Measurements from ENCODE around the gene GUCY1A2. TPM values are rescaled to one million over a fixed set of nuclear protein-coding genes. Genes with fewer than 3 reads are reported as not detected.

GUCY1A2 gene
- total RNA-seq, 1 experiment from 2014 or later, result not detected

GRCh38 chr11:106834567-106834966 lies 183.7 kb downstream of the GUCY1A2 start:
- CTCF ChIA-PET, result interaction anchor here (0.9 kb wide), 1 partner anchor 678 kb away, joined by 3 read pairs; no protein-coding TSS in a partner anchor
- peaks cover 22% of the 10 kb centered on the region for H3K9me3 Mint-ChIP-seq (ENCODE audit: unreplicated experiment)

GRCh38 chr11:106828976-106829375 lies 189.3 kb downstream of the GUCY1A2 start:
- no peaks in the 10 kb centered on the region for H3K27me3 ChIP-seq (replicated peaks; ENCODE audit: control insufficient read depth, insufficient read depth, low read length)
- TF ChIP-seq, protein P1, sequence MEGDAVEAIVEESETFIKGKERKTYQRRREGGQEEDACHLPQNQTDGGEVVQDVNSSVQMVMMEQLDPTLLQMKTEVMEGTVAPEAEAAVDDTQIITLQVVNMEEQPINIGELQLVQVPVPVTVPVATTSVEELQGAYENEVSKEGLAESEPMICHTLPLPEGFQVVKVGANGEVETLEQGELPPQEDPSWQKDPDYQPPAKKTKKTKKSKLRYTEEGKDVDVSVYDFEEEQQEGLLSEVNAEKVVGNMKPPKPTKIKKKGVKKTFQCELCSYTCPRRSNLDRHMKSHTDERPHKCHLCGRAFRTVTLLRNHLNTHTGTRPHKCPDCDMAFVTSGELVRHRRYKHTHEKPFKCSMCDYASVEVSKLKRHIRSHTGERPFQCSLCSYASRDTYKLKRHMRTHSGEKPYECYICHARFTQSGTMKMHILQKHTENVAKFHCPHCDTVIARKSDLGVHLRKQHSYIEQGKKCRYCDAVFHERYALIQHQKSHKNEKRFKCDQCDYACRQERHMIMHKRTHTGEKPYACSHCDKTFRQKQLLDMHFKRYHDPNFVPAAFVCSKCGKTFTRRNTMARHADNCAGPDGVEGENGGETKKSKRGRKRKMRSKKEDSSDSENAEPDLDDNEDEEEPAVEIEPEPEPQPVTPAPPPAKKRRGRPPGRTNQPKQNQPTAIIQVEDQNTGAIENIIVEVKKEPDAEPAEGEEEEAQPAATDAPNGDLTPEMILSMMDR (IDR thresholded peaks at IDR 0.05; ENCODE audit: insufficient read depth in 1 of 2, low read depth in 1 of 2, low read length in 1 of 2, severe bottlenecking in 1 of 2, unreplicated experiment in 1 of 2), result no peak
- H3K9me3 ChIP-seq, result no peaks in the 10 kb centered on the region
- Mint-ChIP-seq H3K36me3 (ENCODE audit: insufficient read depth, unreplicated experiment) (no peaks in the 10 kb centered on the region), H3K27ac (ENCODE audit: unreplicated experiment) (no peak overlapping the region), H3K9me3 (ENCODE audit: unreplicated experiment) (peaks cover 22% of the 10 kb centered on the region), H3K27me3 (ENCODE audit: insufficient read depth, unreplicated experiment) (no peaks in the 10 kb centered on the region), H3K4me3 (ENCODE audit: unreplicated experiment) (no peak overlapping the region), H3K4me1 (ENCODE audit: low read depth, unreplicated experiment) (peaks cover under 1% of the 10 kb centered on the region)
- DNase-seq, result no peak
- no TSS peak for BruUV-seq (replicated peaks)
- H3K4me3 ChIP-seq (ENCODE audit: low read depth, low read length), result no peak overlapping the region
- H3K36me3 ChIP-seq (ENCODE audit: control insufficient read depth, insufficient read depth, low read length), result no peaks in the 10 kb centered on the region
- intact Hi-C loops (cut with micrococcal nuclease; ENCODE audit: unreplicated experiment), result no loop called here
- POLR2A ChIA-PET, result no interaction called here
- CTCF ChIA-PET, result no interaction called here
- H3K4me1 ChIP-seq, result peaks cover 21% of the 10 kb centered on the region

More at GRCh38 chr11:106834567-106834966, 183.7 kb downstream of the GUCY1A2 start:
- H3K4me3 ChIP-seq (ENCODE audit: low read depth, low read length), result no peak overlapping the region
- H3K27me3 Mint-ChIP-seq (ENCODE audit: insufficient read depth, unreplicated experiment), result no peaks in the 10 kb centered on the region
- no peaks in the 10 kb centered on the region for H3K9me3 ChIP-seq
- POLR2A ChIA-PET, result no interaction called here
- peaks cover 35% of the 10 kb centered on the region for H3K4me1 ChIP-seq
- BruUV-seq (replicated peaks), result no TSS peak
- no peaks in the 10 kb centered on the region for H3K36me3 Mint-ChIP-seq (ENCODE audit: insufficient read depth, unreplicated experiment)
- H3K27ac Mint-ChIP-seq (ENCODE audit: unreplicated experiment), result no peak overlapping the region
- H3K4me3 Mint-ChIP-seq (ENCODE audit: unreplicated experiment), result no peak overlapping the region
- intact Hi-C loops (cut with micrococcal nuclease; ENCODE audit: unreplicated experiment), result loop anchor here (5.0 to 10.0 kb wide), 3 partner anchors 67 to 680 kb away; no protein-coding TSS in a partner anchor
- no peaks in the 10 kb centered on the region for H3K27me3 ChIP-seq (replicated peaks; ENCODE audit: control insufficient read depth, insufficient read depth, low read length)
- peak in 1 of 2 experiments; percentile 17 for DNase-seq
- peaks cover 15% of the 10 kb centered on the region for H3K4me1 Mint-ChIP-seq (ENCODE audit: low read depth, unreplicated experiment)
- TF ChIP-seq, protein P1 (IDR thresholded peaks at IDR 0.05; ENCODE audit: insufficient read depth in 1 of 2, low read depth in 1 of 2, low read length in 1 of 2, severe bottlenecking in 1 of 2, unreplicated experiment in 1 of 2), result no peak
- H3K36me3 ChIP-seq (ENCODE audit: control insufficient read depth, insufficient read depth, low read length), result no peaks in the 10 kb centered on the region

- TF ChIP-seq, protein P1 (IDR thresholded peaks at IDR 0.05; ENCODE audit: insufficient read depth in 1 of 2, low read depth in 1 of 2, low read length in 1 of 2, severe bottlenecking in 1 of 2, unreplicated experiment in 1 of 2), result no peak
- no peaks in the 10 kb centered on the region for H3K4me1 Mint-ChIP-seq (ENCODE audit: low read depth, unreplicated experiment)
- BruUV-seq (replicated peaks), result no TSS peak
- intact Hi-C loops (cut with micrococcal nuclease; ENCODE audit: unreplicated experiment), result no loop called here
- CTCF ChIA-PET, result no interaction called here
- H3K9me3 Mint-ChIP-seq (ENCODE audit: unreplicated experiment), result peaks cover 22% of the 10 kb centered on the region
- no peaks in the 10 kb centered on the region for H3K27me3 ChIP-seq (replicated peaks; ENCODE audit: control insufficient read depth, insufficient read depth, low read length)
- no peaks in the 10 kb centered on the region for H3K9me3 ChIP-seq
- POLR2A ChIA-PET, result no interaction called here
- H3K27me3 Mint-ChIP-seq (ENCODE audit: insufficient read depth, unreplicated experiment), result no peaks in the 10 kb centered on the region
- no peak overlapping the region for H3K4me3 ChIP-seq (ENCODE audit: low read depth, low read length)
- DNase-seq, result no peak
- no peak overlapping the region for H3K4me3 Mint-ChIP-seq (ENCODE audit: unreplicated experiment)
- no peaks in the 10 kb centered on the region for H3K36me3 ChIP-seq (ENCODE audit: control insufficient read depth, insufficient read depth, low read length)
- H3K36me3 Mint-ChIP-seq (ENCODE audit: insufficient read depth, unreplicated experiment), result no peaks in the 10 kb centered on the region
- H3K4me1 ChIP-seq, result peaks cover 17% of the 10 kb centered on the region
- H3K27ac Mint-ChIP-seq (ENCODE audit: unreplicated experiment), result no peak overlapping the region
Measured at GRCh38 chr11:106828576-106828975, 189.7 kb downstream of the GUCY1A2 start.
